ENCODE measurements around the gene FOCAD.

Gene FOCAD

DNA sequence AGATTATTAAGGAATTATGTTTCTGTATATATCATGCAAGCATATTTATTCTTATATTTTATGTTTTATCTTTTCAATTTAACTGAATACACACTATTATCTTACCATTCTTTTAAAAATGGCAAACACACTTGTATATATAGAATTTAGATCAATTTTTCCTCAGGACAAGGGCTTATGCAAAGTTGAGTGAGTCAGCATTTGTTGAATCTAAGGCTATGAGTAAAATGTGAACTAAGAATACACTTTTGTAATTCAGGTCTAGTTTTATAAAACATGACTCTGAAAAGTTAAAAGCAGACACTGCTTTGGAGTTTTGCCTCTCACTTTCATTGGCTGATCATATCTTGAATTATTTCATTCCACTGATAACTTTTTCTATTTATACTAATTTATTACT is 127.8 kb downstream of the FOCAD start:
- TF ChIP-seq, protein P1, sequence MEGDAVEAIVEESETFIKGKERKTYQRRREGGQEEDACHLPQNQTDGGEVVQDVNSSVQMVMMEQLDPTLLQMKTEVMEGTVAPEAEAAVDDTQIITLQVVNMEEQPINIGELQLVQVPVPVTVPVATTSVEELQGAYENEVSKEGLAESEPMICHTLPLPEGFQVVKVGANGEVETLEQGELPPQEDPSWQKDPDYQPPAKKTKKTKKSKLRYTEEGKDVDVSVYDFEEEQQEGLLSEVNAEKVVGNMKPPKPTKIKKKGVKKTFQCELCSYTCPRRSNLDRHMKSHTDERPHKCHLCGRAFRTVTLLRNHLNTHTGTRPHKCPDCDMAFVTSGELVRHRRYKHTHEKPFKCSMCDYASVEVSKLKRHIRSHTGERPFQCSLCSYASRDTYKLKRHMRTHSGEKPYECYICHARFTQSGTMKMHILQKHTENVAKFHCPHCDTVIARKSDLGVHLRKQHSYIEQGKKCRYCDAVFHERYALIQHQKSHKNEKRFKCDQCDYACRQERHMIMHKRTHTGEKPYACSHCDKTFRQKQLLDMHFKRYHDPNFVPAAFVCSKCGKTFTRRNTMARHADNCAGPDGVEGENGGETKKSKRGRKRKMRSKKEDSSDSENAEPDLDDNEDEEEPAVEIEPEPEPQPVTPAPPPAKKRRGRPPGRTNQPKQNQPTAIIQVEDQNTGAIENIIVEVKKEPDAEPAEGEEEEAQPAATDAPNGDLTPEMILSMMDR (IDR thresholded peaks at IDR 0.05; ENCODE audit: low read depth, low read length, missing control alignments) = no peak
- DNase-seq (ENCODE audit: low read depth) = no peak
- no peak overlapping the region for H3K4me3 ChIP-seq (ENCODE audit: low read depth, low read length)

DNA sequence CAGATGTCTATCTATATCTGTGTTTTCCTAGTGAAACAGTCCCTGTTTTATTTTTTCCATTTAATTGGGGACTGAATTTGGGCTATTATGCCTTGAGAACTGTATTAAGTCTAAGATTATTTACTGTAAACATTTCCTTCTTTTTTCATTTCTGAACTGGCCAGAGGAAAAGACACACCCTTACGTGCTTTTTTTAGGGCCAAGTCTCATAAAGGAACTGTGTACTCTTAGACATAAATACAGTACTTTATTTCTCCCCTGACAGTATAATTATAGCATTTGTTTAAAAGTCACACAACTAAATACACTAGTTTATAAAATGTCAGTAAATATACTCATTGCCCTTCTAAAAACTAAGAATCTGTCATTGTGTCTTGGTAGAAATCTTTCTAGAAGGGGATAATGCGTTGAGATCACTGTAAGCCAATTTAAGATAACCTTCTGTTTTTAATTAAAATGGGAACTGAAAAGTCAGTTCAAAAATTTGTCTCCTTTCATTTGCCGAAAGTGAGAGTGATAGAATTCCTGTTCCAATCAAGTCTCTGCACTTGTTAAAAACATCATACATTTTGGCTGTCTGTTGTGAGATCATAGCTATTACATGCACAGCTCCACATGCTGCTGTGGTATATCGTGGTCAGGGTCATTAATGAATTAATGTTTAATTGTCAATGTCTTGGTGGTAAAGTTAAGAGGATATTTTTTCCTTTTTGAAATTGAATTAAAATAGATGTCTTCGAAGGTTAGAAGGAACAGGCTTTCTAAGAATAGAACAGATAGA is 132.1 kb downstream of the FOCAD start:
- H3K4me3 ChIP-seq (ENCODE audit: low read depth, low read length) = no peak overlapping the region
- no peak for DNase-seq (ENCODE audit: low read depth)

DNA sequence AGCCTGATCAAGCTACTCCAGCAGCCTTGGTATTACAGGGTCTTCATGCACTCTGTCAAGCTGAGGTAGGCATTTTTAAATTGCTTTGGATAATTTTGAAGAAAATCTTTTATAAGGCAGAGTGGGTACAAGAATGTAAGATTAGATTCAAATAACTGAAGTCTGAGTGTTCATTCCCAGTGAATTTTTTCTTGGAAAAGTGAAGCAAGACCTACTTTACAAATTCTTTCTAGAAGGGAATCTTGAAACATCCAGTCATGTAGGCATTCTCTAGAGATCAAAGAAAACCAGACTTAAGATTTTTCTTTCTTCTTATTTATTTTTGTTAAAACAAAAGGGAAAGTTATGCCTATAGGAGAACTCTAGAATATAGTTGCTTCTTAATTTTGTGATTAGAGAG is 139.0 kb downstream of the FOCAD start:
- DNase-seq (ENCODE audit: low read depth) = no peak
- TF ChIP-seq, protein P1 (IDR thresholded peaks at IDR 0.05; ENCODE audit: low read depth, low read length, missing control alignments) = no peak
- H3K4me3 ChIP-seq (ENCODE audit: low read depth, low read length) = no peak overlapping the region

More for the DNA sequence above, 132.1 kb downstream of the FOCAD start:
- TF ChIP-seq, protein P1 (IDR thresholded peaks at IDR 0.05; ENCODE audit: low read depth, low read length, missing control alignments) = no peak

DNA sequence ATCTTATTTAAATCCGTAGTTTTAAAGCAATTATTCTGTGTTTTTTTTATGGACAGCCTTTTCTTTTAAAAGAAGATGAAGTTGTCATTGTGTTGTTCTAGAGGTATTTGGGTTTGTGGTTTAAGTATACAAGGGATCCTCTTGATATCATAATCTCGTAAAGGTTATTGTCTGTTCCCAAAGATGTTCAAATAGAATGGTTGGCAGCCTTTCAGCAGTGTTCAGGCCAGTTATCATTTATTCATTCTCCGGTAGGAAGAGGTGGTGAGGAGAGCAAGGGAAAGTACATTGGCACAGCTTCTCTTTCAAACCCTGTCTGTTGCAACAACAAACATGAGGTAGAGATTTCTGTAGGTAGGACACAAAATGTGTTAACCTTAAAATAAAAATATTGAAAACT is 147.0 kb downstream of the FOCAD start:
- no peak for DNase-seq (ENCODE audit: low read depth)
- no peak overlapping the region for H3K4me3 ChIP-seq (ENCODE audit: low read depth, low read length)
- TF ChIP-seq, protein P1 (IDR thresholded peaks at IDR 0.05; ENCODE audit: low read depth, low read length, missing control alignments) = no peak

DNA sequence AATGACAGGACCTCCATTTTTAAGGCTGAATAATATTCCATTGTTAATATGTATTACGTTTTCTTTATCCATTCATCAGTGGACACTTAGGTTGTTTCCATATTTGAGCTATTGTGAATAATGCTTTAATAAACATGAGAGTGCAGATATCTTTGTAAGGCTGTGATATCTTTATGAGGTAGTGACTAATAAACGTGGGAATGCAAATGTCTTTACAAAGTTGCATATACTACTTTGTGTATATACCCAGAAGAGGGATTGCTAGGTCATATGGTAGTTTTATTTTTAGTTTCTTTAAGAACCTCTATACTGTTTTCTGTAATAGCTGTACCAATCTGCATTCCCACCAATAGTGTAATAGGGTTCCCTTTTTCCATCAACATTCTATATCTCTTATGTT is 148.7 kb downstream of the FOCAD start:
- DNase-seq (ENCODE audit: low read depth) = no peak
- TF ChIP-seq, protein P1 (IDR thresholded peaks at IDR 0.05; ENCODE audit: low read depth, low read length, missing control alignments) = no peak
- no peak overlapping the region for H3K4me3 ChIP-seq (ENCODE audit: low read depth, low read length)

DNA sequence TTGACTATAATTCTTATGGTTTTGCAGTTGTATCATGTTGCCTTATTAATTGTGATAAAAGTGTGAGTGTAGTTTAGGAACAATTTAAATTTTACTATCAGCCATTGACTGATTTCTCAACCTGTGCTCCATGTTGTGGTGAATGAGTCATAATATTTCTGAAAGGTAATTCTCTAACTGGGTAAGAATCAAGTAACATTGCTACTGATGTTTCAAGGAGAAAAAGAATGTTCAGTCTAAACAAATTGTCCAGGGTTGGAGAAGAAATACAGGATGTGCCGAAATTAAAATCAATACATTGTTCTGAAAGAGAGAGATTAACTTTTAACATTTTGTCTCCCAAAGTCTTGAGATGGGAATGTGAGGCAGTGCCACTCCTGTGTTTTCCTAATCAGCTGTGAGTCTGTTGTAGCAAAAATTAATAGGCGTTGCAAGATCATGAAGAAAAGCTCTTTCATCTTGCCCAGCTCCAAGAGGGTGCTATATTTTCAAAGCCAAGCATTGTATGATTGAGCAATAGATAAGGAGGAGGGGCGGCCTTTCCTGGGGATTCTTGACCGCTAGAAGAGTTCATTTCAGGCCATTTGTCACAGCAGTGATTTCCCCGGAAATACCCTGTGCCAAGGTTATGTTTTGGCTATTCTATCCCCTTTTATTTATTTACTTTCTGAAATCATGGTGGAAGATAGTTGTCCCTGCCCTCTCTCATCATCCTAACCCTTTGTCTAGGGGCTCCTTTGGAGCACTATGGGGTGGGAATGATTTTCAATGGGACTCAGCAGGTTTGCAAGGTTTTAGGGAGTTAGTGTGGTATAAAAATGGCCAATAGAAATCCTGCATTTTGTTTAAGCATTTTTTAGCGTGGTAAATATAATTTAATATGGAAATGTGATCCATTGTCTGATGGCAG is 151.6 kb downstream of the FOCAD start:
- no peak for DNase-seq (ENCODE audit: low read depth)
- no peak overlapping the region for H3K4me3 ChIP-seq (ENCODE audit: low read depth, low read length)
- TF ChIP-seq, protein P1 (IDR thresholded peaks at IDR 0.05; ENCODE audit: low read depth, low read length, missing control alignments) = no peak

Measured in GM12864 (cell line).